IMR-90 (cell line): ENCODE data around the gene CREBBP. TPM values are rescaled to one million over a fixed set of nuclear protein-coding genes. Genes with fewer than 3 reads are reported as not detected.

Experiments
- ATAC-seq: fragments of 200-7000 bp; cut with Tn5 transposase; 2 replicates; pipeline ENCODE4 v1.9.1; 2020; ENCODE audit warnings: low read depth, mild to moderate bottlenecking, moderate library complexity
- BruUV-seq: library from RNA; stranded (reverse); fragments of 400-500 nt; replicated peaks from 2 replicates; lab custom pipeline; 2021; lab: Mats Ljungman, UMichigan
- CTCF ChIA-PET: fragments of 300-600 bp; formaldehyde crosslinking; extraction: SDS; loops from one replicate; lab custom pipeline; 2021; ENCODE audit warnings: antibody characterized with exemption; lab: Yijun Ruan, JAX
- POLR2A ChIA-PET: fragments of 300-600 bp; sonication (Branson Sonifier 250); formaldehyde crosslinking; loops from one replicate; lab custom pipeline; 2022; ENCODE audit warnings: antibody characterized with exemption; ENCODE audit not compliant: unreplicated experiment; lab: Charles Lee
- DNase-seq: peaks from one replicate; pipeline ENCODE4 v3.0.0; 2013
- H2AFZ ChIP-seq: replicated peaks from 2 replicates; pipeline ENCODE3; 2013; ENCODE audit warnings: low read length, mild to moderate bottlenecking; ENCODE audit not compliant: poor library complexity
- H2AK5ac ChIP-seq: 2 replicates; pipeline ENCODE4 v1.6.1; 2013; ENCODE audit warnings: low read depth, low read length, inconsistent platforms
- H2AK9ac ChIP-seq: replicated peaks from 2 replicates; pipeline ENCODE3; 2013; ENCODE audit warnings: mild to moderate bottlenecking, low read depth, low read length, moderate library complexity; ENCODE audit not compliant: poor library complexity
- H2BK120ac ChIP-seq: 2 replicates; pipeline ENCODE4 v1.6.1; 2013; ENCODE audit warnings: low read depth, low read length, inconsistent platforms
- H2BK15ac ChIP-seq: 3 replicates; pipeline ENCODE4 v1.6.1; 2013; ENCODE audit warnings: low read depth, low read length, inconsistent platforms
- H2BK20ac ChIP-seq: 2 replicates; pipeline ENCODE4 v1.6.1; 2013; ENCODE audit warnings: low read depth, mild to moderate bottlenecking, inconsistent platforms, low read length, moderate library complexity
- H2BK5ac ChIP-seq: 2 replicates; pipeline ENCODE4 v1.6.1; 2013; ENCODE audit warnings: mild to moderate bottlenecking, low read depth, low read length, inconsistent platforms; ENCODE audit not compliant: poor library complexity, severe bottlenecking
- H3K14ac ChIP-seq: replicated peaks from 2 replicates; pipeline ENCODE4 v1.6.1; 2013; ENCODE audit warnings: low read depth, low read length, inconsistent platforms
- H3K18ac ChIP-seq: 2 replicates; pipeline ENCODE4 v1.6.1; 2013; ENCODE audit warnings: low read depth, low read length, control low read depth
- H3K23ac ChIP-seq: 2 replicates; pipeline ENCODE4 v1.6.1; 2013; ENCODE audit warnings: low read depth, low read length, inconsistent platforms
- H3K27ac ChIP-seq: 2 replicates; pipeline ENCODE4 v1.5.1; 2013; ENCODE audit warnings: mild to moderate bottlenecking, control low read depth, low read length; ENCODE audit not compliant: insufficient read depth
- H3K27me3 ChIP-seq: 2 replicates; pipeline ENCODE4 v1.6.1; 2013; ENCODE audit warnings: low read length; ENCODE audit not compliant: control insufficient read depth, insufficient read depth
- H3K36me3 ChIP-seq: 2 replicates; pipeline ENCODE4 v1.6.1; 2013; ENCODE audit warnings: low read length, mixed read lengths; ENCODE audit not compliant: control insufficient read depth, insufficient read depth
- H3K4ac ChIP-seq: 2 replicates; pipeline ENCODE4 v1.6.1; 2013; ENCODE audit warnings: low read depth, low read length, inconsistent platforms
- H3K4me1 ChIP-seq: 2 replicates; pipeline ENCODE4 v1.6.1; 2013; ENCODE audit warnings: low read length, mixed read lengths; ENCODE audit not compliant: control insufficient read depth, insufficient read depth
- H3K4me2 ChIP-seq: 2 replicates; pipeline ENCODE4 v1.6.1; 2013; ENCODE audit warnings: low read depth, mild to moderate bottlenecking, control low read depth, low read length, moderate library complexity
- H3K4me3 ChIP-seq: 2 replicates; pipeline ENCODE4 v1.5.1; 2013; ENCODE audit warnings: low read depth, mild to moderate bottlenecking, control low read depth, low read length, moderate library complexity; ENCODE audit not compliant: insufficient read depth
- H3K56ac ChIP-seq: 2 replicates; pipeline ENCODE4 v1.6.1; 2013; ENCODE audit warnings: low read length, inconsistent platforms; ENCODE audit not compliant: insufficient read depth; ENCODE audit errors: extremely low read depth
- H3K79me1 ChIP-seq, 2 experiments: 2 replicates each; pipeline ENCODE4 v1.6.1; 2013; ENCODE audit warnings: low read length in 2 of 2, inconsistent platforms in 1 of 2, low read depth in 1 of 2
- H3K9ac ChIP-seq: 2 replicates; pipeline ENCODE4 v1.6.1; 2013; ENCODE audit warnings: low read depth, low read length, control low read depth
- H3K9me1 ChIP-seq: 2 replicates; pipeline ENCODE4 v1.6.1; 2013; ENCODE audit warnings: low read length, inconsistent platforms; ENCODE audit not compliant: insufficient read depth
- H3K9me3 ChIP-seq: 2 replicates; pipeline ENCODE4 v1.6.1; 2013; ENCODE audit warnings: low read length; ENCODE audit not compliant: control insufficient read depth, insufficient read depth
- H4K20me1 ChIP-seq: 2 replicates; pipeline ENCODE4 v1.6.1; 2013; ENCODE audit warnings: low read length, inconsistent platforms; ENCODE audit not compliant: insufficient read depth
- H4K5ac ChIP-seq: 2 replicates; pipeline ENCODE4 v1.6.1; 2013; ENCODE audit warnings: mild to moderate bottlenecking, low read depth, low read length, control low read depth
- H4K8ac ChIP-seq, 2 experiments: 2 replicates each; pipeline ENCODE4 v1.6.1; 2013; ENCODE audit warnings: low read depth in 2 of 2, low read length in 2 of 2, control low read depth in 1 of 2, inconsistent platforms in 1 of 2
- H4K91ac ChIP-seq: 2 replicates; pipeline ENCODE4 v1.6.1; 2013; ENCODE audit warnings: low read depth, low read length, inconsistent platforms; ENCODE audit not compliant: insufficient read depth
- NFE2L2 ChIP-seq: fragments of 150-350 bp; IDR thresholded peaks from 2 replicates; pipeline ENCODE4 v1.6.1; 2016; ENCODE audit warnings: low read depth, mild to moderate bottlenecking, low read length
- WGBS, 2 experiments: methylation state at CpG; one replicate each; pipeline versions ENCODE4 v1.1.5 to v1.1.7; 2013; ENCODE audit warnings: missing lambda C conversion rate in 2 of 2; ENCODE audit not compliant: insufficient read length in 1 of 2; ENCODE audit errors: extremely low coverage in 2 of 2; 5-methylcytosine and 5-hydroxymethylcytosine counted together
- dilution Hi-C: fragments of 300-500 bp; cut with HindIII; formaldehyde crosslinking; loops from one replicate; pipeline ENCODE4 v1.14.3; 2018; ENCODE audit warnings: low sequenced_read_pairs; ENCODE audit not compliant: unreplicated experiment
- in situ Hi-C: fragments of 300-500 bp; cut with MboI; formaldehyde crosslinking; loops from 3 replicates; pipeline ENCODE4 v1.14.3; 2019; ENCODE audit warnings: low sequenced_read_pairs, inconsistent platforms, mixed read lengths
- intact Hi-C: fragments of 100-400 bp; cut with micrococcal nuclease; formaldehyde crosslinking; loops from 2 replicates; pipeline ENCODE4 v1.10.0; 2022
- polyA plus RNA-seq, 3 experiments: library from polyadenylated mRNA; depleted of rRNA; stranded (reverse); fragments of >200 nt; gene quantifications; 2 replicates each; pipeline ENCODE4 v1.2.3, GENCODE V29; 2012; ENCODE audit warnings: low replicate concordance in 1 of 3
- total RNA-seq: library from RNA; depleted of rRNA; stranded (reverse); fragments of >200 nt; gene quantifications from 2 replicates; pipeline ENCODE4 v1.2.3, GENCODE V29; 2012
- TF ChIP-seq, protein P1 (sequence below): fragments of 150-350 bp; IDR thresholded peaks from 2 replicates; pipeline ENCODE4 v1.6.1; 2017; ENCODE audit warnings: mild to moderate bottlenecking, antibody characterized with exemption, low read length, low read depth

Gene CREBBP
- total and polyA plus RNA-seq, 2 of the 4 experiments (the other 2 are of a cell fraction), result 7.3 to 12.5 TPM

DNA sequence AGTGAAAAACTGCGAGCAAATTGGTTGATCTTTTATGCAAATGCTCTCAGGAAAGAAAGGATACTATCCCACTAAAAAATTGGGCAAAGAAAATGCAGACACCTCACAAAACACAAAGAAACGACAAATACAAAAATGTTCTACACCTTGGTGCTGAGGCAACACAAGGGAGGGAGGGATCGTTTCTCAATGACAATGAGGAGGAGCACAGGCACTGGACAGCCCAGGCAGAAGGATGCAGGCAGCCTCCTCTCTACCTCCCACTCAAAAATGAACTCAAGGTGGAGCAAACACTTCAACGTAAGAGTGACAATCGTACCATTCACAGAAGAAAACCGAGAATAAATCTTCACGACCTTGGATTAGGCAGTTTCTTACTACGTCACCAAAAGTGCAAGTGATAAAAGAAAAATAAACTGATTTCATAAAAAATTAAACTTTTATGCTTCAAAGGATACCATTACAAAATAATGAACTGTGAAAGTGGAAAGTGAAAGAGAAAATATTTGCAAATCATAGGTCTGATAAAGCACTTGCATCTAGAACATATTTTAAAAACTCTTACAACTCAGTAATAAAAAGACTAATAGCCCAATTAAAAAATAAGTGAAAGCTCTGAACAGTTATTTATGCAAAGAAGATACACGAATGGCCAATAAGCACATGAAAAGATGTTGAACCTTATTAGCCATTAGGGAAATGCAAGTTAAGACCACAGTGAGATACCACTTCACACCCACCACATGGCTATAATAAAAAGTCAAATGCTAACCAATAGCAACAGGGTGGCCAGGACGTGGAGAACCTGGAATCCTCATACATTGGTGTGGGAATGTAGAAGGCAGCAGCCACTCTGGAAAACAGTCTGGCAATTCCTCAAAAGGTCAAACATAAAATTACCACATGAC, 82.4 kb downstream of the CREBBP start:
- Histone ChIP-seq H4K20me1 (peaks cover 96% of the 10 kb centered on the region), H3K4me1 (peaks cover 3% of the 10 kb centered on the region; the same call in 1 of the 2 replicates), H3K9me3 (no peaks in the 10 kb centered on the region), H2BK120ac (no peak overlapping the region), H3K27ac (no peak overlapping the region), H4K8ac (no peak overlapping the region), H3K4ac (no peak overlapping the region), H3K9me1 (peaks cover 15% of the 10 kb centered on the region), H2BK5ac (no peak overlapping the region), H2AK9ac (no peak overlapping the region), H3K4me3 (no peak overlapping the region), H3K14ac (no peak overlapping the region), H2AFZ (no peak overlapping the region), H3K9ac (no peak overlapping the region), H3K56ac (no peak overlapping the region), H3K4me2 (no peak overlapping the region; the same call in 1 of the 2 replicates), H3K18ac (no peak overlapping the region), H4K5ac (no peak overlapping the region), H3K27me3 (no peaks in the 10 kb centered on the region), H3K23ac (0 out of 2 replicates have a peak overlapping the region, but pooled peaks have one; percentile 30), H2AK5ac (no peak overlapping the region), H3K79me1 (peaks cover 36 to 84% of the 10 kb centered on the region in 2 experiments), H3K36me3 (peaks cover 6% of the 10 kb centered on the region; the same call in 1 of the 2 replicates), H2BK15ac (no peak overlapping the region), H4K91ac (no peak overlapping the region), H2BK20ac (no peak overlapping the region)
- in situ Hi-C loops, result no loop called here
- TF ChIP-seq, protein P1, sequence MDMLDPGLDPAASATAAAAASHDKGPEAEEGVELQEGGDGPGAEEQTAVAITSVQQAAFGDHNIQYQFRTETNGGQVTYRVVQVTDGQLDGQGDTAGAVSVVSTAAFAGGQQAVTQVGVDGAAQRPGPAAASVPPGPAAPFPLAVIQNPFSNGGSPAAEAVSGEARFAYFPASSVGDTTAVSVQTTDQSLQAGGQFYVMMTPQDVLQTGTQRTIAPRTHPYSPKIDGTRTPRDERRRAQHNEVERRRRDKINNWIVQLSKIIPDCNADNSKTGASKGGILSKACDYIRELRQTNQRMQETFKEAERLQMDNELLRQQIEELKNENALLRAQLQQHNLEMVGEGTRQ, result no peak
- no peak for TF ChIP-seq NFE2L2
- POLR2A ChIA-PET, result no interaction called here
- CTCF ChIA-PET, result no interaction called here
- intact Hi-C loops, result no loop called here
- WGBS, 2 experiments, result no CpG with 5 or more reads among the region's 10 CpGs
- dilution Hi-C loops, result no loop called here
- DNase-seq, result no peak
- ATAC-seq, result 0 out of 2 replicates have a peak, but pooled peaks have one; percentile 34
- no TSS peak for BruUV-seq
